ENCODE measurements around the gene NDUFS8. TPM values are rescaled to one million over a fixed set of nuclear protein-coding genes. Genes with fewer than 3 reads are reported as not detected.

Gene NDUFS8
- total RNA-seq, 2 donors from 2014 or later, result 150 to 168 TPM

DNA sequence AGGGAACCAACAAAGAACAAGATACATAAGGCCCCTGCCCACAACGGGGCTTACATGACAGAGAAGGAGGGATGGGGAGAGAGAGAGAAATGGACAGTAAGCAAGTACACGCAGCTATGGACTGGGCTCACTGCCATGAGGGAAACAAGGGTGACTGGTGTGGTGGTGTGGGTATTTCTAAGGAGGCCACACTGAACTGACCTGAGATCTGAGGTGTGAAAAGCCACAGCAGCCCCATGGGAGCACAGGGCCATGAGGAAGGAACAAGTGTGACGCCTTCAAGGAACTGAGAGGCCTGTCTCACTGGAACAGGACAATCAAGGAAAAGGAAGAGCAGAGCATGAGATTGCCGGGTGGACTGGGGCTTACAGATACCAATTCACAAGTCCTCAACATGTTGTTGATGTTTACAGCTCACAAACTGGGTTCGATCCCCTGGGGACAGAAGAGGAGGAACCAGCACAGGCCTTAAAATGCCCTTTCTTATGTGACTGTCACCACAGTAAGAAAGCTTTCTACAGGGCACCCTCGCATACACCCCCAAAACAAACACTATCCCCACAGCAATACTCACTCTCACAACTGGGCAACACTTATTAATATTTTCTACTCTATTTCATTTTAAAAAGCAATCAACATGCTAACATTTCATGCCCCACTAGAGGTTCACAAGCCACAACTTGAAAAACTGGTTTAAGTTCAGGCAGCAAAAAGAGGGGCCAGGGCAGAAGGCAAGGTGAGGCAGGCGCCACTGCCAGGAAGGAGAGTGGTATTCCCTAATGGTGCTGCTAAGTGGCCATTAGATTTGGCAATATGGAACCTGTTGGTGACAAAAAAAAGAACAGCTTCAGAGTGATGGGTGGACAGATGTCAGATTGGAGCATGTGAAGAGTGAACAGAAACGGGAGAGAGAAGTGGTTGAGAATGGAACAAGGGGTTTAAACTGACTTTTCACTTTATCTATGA is 47.4 kb downstream of the NDUFS8 start:
- Histone ChIP-seq H3K4me1 (ENCODE audit: control insufficient read depth, insufficient read depth, low read length) (no peaks in the 10 kb centered on the region), H3K4me3 (ENCODE audit: low read length) (no peak overlapping the region)
- no peak overlapping the region for H3K4me3 Mint-ChIP-seq

DNA sequence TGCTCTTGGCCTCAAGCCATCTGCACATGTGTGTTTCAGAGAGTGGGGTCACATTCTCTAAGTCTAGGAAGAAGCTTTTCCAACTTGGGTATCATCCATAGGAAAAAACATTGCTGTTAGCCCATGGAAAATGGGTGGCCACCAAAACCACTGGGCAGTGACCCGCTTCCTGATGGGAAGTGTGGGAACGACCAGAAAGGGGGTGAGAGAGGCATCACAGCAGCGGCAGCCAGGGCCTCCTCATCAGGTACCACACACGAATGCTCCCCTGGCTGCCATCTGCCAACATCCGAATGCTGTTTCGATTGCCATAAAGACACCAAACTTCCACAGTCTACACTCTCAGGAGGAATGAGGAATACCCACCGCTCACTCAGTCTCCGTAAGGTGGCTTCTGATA is 50.4 kb downstream of the NDUFS8 start:
- TF ChIP-seq, protein P1, sequence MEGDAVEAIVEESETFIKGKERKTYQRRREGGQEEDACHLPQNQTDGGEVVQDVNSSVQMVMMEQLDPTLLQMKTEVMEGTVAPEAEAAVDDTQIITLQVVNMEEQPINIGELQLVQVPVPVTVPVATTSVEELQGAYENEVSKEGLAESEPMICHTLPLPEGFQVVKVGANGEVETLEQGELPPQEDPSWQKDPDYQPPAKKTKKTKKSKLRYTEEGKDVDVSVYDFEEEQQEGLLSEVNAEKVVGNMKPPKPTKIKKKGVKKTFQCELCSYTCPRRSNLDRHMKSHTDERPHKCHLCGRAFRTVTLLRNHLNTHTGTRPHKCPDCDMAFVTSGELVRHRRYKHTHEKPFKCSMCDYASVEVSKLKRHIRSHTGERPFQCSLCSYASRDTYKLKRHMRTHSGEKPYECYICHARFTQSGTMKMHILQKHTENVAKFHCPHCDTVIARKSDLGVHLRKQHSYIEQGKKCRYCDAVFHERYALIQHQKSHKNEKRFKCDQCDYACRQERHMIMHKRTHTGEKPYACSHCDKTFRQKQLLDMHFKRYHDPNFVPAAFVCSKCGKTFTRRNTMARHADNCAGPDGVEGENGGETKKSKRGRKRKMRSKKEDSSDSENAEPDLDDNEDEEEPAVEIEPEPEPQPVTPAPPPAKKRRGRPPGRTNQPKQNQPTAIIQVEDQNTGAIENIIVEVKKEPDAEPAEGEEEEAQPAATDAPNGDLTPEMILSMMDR (conservative IDR thresholded peaks at IDR 0.05), result no peak

More for the DNA sequence above, 47.4 kb downstream of the NDUFS8 start:
- Mint-ChIP-seq H3K9me3 (no peaks in the 10 kb centered on the region), H3K27me3 (ENCODE audit: insufficient read depth) (no peaks in the 10 kb centered on the region), H3K4me1 (peaks cover 2% of the 10 kb centered on the region), H3K36me3 (ENCODE audit: low read depth) (peaks cover 52% of the 10 kb centered on the region), H3K27ac (peak overlapping the region; percentile 36)
- no peak overlapping the region for H3K9ac ChIP-seq (ENCODE audit: extremely low read depth, low read length, poor library complexity, severe bottlenecking)
- no peaks in the 10 kb centered on the region for H3K9me3 ChIP-seq (ENCODE audit: control insufficient read depth, low read length)
- no peak overlapping the region for H3K27ac ChIP-seq (ENCODE audit: low read depth, low read length)
- peaks cover 49% of the 10 kb centered on the region for H3K36me3 ChIP-seq (ENCODE audit: control insufficient read depth, insufficient read depth, low read length)
- 95 to 100% methylated on average over 6 to 8 of the region's 8 CpGs for WGBS, 2 experiments (ENCODE audit: insufficient coverage in 1 of 2, insufficient read length in 1 of 2)
- DNase-seq, result no peak
- TF ChIP-seq, protein P1 (conservative IDR thresholded peaks at IDR 0.05), result no peak
- H3K27me3 ChIP-seq (ENCODE audit: control insufficient read depth, insufficient read depth, low read length, poor library complexity, severe bottlenecking), result no peaks in the 10 kb centered on the region

DNA sequence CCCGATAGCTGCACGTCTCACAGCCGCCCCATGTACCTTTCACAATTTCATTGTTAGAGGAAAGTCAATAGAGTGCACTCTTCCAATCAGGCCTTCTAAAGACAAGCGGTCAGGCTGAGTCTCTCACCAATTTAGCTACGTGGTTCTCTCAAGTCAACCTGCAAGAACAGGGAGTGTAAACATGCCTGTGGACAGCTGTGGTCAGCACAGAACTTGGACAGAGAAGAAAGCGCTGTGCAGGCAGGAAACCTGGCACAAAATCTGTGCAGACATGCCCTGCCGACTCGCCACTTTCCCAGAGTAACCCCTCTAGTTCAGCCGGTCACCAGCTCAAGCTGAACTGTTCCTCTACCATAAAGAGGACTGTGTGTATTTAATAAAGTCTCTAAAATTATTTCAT is 51.2 kb downstream of the NDUFS8 start:
- no peak overlapping the region for H3K27ac Mint-ChIP-seq

More for the DNA sequence above, 50.4 kb downstream of the NDUFS8 start:
- H3K4me1 Mint-ChIP-seq, result peaks cover 2% of the 10 kb centered on the region
- Histone ChIP-seq H3K27me3 (ENCODE audit: control insufficient read depth, insufficient read depth, low read length, poor library complexity, severe bottlenecking) (no peaks in the 10 kb centered on the region), H3K27ac (ENCODE audit: low read depth, low read length) (no peak overlapping the region), H3K36me3 (ENCODE audit: control insufficient read depth, insufficient read depth, low read length) (peaks cover 28% of the 10 kb centered on the region), H3K4me1 (ENCODE audit: control insufficient read depth, insufficient read depth, low read length) (no peaks in the 10 kb centered on the region), H3K9ac (ENCODE audit: extremely low read depth, low read length, poor library complexity, severe bottlenecking) (no peak overlapping the region), H3K4me3 (ENCODE audit: low read length) (no peak overlapping the region), H3K9me3 (ENCODE audit: control insufficient read depth, low read length) (no peaks in the 10 kb centered on the region)
- H3K4me3 Mint-ChIP-seq, result no peak overlapping the region
- peaks cover 36% of the 10 kb centered on the region for H3K36me3 Mint-ChIP-seq (ENCODE audit: low read depth)
- H3K9me3 Mint-ChIP-seq, result no peaks in the 10 kb centered on the region
- no peaks in the 10 kb centered on the region for H3K27me3 Mint-ChIP-seq (ENCODE audit: insufficient read depth)
- DNase-seq, result no peak
- WGBS, 2 experiments (ENCODE audit: insufficient coverage in 1 of 2, insufficient read length in 1 of 2), result 98% methylated on average over 6 to 8 of the region's 8 CpGs
- H3K27ac Mint-ChIP-seq, result no peak overlapping the region

More for the DNA sequence above, 51.2 kb downstream of the NDUFS8 start:
- H3K9me3 ChIP-seq (ENCODE audit: control insufficient read depth, low read length), result no peaks in the 10 kb centered on the region
- Mint-ChIP-seq H3K9me3 (no peaks in the 10 kb centered on the region), H3K27me3 (ENCODE audit: insufficient read depth) (no peaks in the 10 kb centered on the region), H3K4me1 (peaks cover 2% of the 10 kb centered on the region), H3K36me3 (ENCODE audit: low read depth) (peaks cover 36% of the 10 kb centered on the region), H3K4me3 (no peak overlapping the region)
- WGBS, 2 experiments (ENCODE audit: insufficient coverage in 1 of 2, insufficient read length in 1 of 2), result 96 to 98% methylated on average over 6 to 9 of the region's 9 CpGs
- H3K27ac ChIP-seq (ENCODE audit: low read depth, low read length), result no peak overlapping the region
- no peaks in the 10 kb centered on the region for H3K4me1 ChIP-seq (ENCODE audit: control insufficient read depth, insufficient read depth, low read length)
- H3K9ac ChIP-seq (ENCODE audit: extremely low read depth, low read length, poor library complexity, severe bottlenecking), result no peak overlapping the region
- H3K36me3 ChIP-seq (ENCODE audit: control insufficient read depth, insufficient read depth, low read length), result peaks cover 28% of the 10 kb centered on the region
- H3K27me3 ChIP-seq (ENCODE audit: control insufficient read depth, insufficient read depth, low read length, poor library complexity, severe bottlenecking), result no peaks in the 10 kb centered on the region
- TF ChIP-seq, protein P1 (conservative IDR thresholded peaks at IDR 0.05), result no peak
- no peak overlapping the region for H3K4me3 ChIP-seq (ENCODE audit: low read length)
- DNase-seq, result no peak
